NAMALWA (cell line): ENCODE data around the gene SLC2A2.

Experiments used
- DNase-seq: peaks from one replicate; pipeline ENCODE4 v3.0.0-alpha.2; 2015; ENCODE audit warnings: low spot score

SLC2A2 gene

DNA sequence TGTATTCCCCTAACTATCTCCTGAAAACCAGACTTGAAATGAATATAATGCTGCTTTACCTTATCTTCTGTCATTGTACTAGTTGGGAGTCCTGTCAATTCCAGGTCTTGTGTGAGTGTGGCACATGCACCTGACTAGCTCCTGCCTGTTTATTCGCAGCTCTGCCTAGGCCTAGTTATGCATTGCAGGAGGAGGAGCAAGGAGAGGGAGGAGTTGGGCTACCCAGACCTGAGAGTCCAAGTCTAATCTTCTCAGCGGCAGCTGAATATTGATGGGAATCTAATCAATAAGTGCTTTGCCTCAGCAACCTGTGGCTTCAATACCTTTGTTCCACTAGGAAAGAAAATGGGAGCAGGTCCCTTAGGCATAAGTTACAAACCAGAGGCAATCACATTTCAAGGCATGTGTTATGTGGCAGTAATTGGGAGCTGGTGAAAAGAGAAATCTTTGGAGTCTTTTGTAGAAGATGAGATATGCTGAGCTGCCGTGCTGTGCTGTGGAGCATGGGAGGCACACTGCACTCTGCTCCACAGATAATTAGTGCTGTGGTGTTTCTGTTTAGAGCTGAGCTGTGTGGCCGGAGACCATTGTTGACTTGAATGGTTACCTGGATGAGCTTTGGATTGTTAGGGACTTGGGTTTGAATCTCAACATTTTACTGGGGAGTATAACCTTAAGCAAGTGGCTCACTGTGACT is at the start of gene SLC2A2:
SLC2A2 (minus strand) TSS at position 124 of the 697 bp plus-strand sequence; CDS start at position 74, 50 bp downstream.
- no peak for DNase-seq

DNA sequence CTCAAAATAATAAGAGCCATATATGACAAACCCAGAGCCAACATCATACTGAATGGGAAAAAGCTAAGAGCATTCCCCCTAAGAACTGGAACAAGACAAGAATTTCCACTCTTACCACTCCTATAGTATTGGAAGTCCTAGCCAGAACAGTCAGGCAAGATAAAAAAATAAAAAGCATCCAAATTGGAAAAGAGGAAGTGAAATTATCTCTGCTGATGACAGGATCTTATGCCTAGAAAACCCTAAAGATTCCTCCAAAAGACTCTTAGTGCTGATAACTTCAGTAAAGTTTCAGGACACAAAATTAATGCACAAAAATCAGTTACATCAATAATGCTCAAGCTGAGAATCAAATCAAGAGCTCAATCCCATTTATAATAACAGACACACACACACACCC is 45.9 kb upstream of the SLC2A2 start:
- no peak for DNase-seq

DNA sequence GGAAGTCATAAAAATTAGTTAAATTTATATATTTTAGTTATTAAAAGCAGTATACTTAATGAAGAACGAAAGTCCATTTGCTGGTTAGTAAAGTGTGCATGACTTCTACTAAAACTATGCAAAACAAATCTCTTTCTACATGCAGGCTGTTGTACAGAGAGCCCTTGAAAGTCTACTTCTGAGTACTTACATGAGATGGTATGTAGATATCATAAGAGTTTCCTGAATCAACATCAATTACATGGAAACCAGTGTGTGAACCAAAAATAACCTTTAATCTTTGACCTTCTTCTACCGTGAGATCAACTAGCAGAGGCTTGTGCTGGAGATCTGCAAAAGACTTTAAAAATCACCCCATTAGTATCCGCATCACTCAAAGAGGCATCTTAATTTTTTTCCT is 42.1 kb upstream of the SLC2A2 start:
- DNase-seq: no peak

DNA sequence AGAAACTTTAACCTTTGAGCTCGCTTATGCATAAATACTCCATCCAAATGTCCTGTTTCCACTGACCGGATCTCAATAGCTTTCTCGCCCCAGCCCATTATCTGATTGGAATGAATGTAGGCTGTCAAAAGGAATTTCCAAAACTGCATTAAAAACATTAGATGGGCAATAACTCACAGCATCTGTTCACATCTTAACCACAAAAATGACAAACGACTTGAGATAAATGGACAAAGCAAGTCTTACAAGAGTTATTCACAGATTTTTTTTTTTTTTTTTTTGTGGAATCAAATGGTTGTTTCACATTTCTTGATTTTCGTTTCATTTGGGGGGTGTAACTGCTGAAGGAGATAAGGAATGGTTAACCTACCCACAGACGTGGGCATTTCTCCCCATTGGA is 39.7 kb upstream of the SLC2A2 start:
- DNase-seq: no peak

DNA sequence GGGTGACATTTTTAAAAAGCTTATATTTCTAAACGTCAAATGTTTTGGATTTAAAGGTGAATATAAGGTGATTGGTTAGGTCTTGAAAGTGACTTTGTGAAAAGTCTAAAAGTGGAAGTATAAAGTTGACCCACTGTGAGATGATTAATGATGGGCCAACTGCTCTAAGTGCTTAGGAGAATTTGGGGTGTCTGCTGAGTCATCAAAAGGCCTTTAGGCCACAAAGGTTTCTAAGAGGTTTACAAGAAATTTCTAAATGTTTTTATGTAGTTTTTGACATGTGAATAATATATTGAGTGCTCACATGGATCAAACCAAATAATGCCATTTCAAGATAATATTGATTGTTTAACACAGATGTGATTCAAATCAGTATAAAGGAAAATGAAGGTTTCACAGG is 39.2 kb upstream of the SLC2A2 start:
- DNase-seq: no peak

DNA sequence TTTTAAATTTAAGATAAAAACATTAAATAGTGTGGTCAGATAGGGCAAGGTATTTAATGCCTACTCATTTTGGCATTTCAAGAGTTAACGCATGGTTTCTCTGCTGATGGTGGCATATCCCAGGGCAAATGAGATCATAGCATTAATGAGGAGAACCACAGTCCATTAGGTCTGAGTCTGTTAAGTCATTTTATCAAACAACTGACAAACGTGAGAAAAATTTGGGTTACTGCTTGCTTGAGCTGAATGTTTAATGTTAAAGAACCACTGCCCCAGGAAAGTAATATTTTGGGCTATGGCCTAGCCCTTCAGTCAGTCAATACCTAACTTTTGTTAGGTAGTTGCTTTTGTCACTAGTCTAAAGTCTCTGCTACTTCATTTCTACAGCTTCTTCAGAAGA is 37.9 kb upstream of the SLC2A2 start:
- DNase-seq: no peak

DNA sequence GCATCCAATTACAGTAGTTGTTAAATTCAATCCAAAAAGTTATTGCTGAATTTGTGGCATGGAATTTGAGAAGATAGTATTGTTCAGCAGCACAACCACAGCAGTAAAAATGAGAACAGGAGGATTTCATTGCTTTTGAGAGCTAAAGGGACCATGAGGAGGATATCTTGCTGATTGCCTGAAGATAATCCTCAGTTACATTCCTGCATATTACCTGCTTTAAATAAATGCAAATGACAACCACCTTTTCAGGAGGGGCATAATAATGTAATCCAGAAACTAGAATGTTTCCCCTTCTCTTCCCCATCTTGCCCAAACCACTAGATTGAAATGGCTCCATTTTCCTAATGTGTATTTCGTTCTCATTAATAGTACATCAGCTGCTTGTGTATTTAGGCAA is 35.2 kb upstream of the SLC2A2 start:
- no peak for DNase-seq

DNA sequence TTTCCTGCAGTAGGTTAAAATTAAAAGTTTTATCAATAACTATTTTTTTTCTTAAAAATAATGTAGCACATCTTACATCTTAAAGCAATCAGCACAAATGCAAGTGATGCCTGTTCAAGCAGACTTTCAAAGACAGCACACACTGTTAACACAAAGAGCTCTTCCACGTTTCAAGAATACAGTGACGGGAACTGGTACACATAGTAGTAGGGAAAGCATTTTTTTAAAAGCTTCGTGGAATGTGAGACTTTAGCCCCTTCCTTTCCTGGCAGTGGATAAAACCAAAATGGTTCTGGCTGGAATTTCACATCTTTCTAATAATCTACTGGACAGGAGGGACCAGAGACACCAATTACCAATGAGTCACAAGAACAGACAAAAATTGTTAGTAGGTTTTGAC is 33.5 kb upstream of the SLC2A2 start:
- DNase-seq: no peak

DNA sequence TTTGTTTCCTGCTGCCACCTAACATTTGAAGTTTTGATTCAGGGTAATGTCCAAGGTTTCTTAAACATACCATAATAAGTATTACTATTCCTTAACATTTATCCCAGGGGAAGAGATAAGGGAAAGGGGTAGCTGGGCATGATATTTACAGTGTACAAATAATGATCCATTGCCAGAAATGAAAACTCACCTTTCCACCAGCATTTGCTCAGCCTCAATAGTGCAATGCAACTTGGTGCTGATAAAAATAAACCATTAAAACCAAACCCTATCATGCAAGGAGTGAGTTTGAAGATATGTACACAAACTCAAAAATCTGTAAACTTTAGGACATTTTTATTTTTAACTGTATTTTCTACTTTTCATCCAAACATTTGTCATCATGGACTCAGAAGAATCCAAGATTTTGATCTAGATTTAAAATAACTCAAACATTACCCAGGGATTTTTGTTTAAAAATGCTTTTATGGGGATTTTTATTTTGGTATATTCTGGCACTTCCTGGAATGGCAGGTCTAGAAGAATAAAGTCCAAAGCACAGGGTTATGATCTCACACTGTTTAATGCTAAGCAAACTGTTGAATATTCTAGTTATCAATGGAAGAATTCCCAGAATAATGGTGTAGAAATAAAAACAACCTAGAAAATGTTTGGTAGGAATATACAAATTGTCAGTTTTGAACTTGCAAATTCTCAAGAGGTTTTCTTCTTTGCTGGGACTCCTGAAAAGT is 32.5 kb upstream of the SLC2A2 start:
- no peak for DNase-seq

DNA sequence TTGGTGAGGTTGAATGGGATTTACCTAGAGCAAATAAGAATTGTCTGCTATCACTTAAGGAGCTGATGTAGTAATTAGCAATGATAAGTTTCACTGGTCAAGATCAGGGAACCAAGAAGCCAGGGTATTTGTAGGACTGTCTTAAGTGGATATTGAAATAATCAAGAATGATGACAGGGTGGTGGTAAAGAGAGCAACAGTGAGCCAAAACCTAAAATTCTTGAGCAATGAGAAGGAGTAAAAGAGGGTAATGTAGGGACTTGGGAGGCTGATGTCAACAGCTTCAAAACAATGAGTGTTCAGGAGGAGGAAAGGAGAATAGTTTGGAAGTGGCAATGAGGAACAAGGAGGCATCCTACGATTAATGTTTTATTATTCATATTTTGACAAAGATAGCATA is 31.5 kb upstream of the SLC2A2 start:
- no peak for DNase-seq

DNA sequence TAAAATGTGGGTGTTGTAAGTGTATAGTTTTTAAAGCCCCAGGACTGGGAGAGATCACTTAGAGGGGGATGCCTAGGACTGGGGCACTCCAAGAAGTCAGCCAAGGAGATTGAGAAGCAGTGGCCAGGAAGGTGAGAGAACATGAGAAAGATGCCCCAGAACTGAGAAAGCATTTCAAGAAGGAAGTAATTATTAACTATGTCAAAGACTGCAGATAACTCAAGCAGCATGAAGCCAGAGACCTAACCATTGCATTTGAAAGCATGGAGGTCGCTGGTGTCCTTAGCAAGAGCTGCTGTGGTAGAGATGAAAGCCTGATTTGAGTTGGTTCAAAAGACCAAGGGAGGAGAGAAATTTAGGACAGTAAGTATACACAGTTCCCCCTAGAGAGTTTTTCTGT is 30.6 kb upstream of the SLC2A2 start:
- DNase-seq: no peak

DNA sequence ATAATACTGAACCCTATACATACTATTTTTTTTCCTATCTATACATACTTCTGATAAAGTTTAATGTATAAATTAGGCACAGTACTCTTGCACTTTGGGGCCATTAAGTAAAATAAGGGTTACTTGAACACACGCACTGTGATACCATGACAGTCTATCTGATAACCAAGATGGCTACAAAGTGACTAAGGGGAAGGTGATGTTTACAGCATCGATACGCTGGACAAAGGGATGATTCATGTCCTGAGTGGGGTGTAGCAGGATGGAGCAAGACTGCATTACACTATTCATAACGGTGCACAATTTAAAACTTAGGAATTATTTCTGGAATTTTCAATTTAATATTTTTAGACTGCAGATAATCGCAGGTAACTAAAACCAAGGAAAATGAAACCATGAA is 30.0 kb upstream of the SLC2A2 start:
- no peak for DNase-seq

DNA sequence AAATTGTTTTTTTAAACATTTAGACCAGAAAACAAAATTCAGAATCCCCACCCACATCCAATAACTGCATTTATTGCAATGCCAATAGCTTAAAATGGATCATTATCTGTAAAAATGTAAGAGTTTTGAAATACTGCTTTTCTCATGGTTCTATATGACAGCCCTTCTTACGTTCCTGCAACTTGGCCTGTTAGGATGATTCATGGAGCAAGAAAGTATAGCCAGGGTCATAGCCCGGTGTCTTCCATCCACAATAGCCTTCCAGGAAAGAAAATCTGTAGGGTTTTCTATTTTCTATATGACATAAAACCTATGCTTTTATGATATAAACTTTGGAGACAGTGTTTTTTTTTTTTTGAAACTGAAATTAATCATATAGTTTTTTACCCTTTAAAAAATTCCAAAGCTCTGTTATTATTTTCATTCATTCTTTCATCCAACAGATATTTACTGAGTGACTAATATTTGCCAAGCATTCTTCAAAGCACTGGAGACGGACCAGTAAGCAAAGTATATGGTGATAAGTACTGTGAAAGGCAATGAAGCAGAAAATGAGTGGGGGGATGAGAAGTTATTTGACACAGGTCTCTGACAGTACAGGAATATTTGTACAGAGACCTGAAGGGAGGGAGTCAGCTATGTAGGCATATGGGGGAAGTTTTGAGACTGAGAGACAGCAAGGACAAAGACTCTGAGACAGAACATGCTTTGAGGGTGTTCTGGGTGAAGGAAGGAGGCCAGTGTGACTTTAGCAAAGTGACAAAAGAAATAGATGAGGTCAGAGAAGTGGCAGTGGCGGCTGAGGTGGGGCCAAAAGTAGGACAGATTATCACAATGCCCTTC is 29.0 kb upstream of the SLC2A2 start:
- DNase-seq: no peak

DNA sequence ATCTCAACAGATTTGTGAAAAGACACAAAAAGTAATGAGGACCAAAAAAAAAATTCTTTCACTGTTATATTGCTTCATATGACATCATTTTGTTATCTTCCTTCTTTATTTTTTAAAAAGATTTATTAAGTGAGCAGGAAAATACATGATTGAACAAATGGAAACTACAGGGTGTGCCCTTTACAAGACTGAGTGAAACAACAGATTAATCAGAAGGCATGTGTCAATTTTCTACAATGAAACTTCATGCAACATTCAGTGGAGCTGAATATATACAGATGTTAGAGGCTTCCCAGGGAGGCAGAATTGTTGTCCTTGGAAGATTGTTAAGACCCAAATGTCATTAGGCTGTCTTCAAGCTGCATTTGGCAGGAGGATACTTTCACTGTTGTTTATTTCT is 28.4 kb upstream of the SLC2A2 start:
- no peak for DNase-seq

DNA sequence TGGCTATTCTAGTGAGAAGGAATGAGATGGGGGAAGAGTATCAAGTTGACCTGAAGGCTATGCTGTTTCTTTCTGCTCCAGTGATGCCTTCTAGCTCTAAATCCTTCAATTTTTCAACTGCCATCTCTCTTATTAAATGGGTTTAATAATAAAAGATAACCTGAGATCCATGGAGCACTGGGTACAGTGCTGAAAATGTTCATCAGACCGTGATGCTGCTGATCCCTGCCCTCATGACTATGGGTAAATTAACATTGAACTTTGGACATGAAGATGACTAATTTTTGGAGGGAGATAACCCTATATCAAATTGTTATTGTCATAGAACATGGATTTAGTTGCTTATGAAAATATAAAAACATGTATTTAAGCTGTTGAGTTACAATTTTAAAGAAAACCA is 27.7 kb upstream of the SLC2A2 start:
- no peak for DNase-seq

DNA sequence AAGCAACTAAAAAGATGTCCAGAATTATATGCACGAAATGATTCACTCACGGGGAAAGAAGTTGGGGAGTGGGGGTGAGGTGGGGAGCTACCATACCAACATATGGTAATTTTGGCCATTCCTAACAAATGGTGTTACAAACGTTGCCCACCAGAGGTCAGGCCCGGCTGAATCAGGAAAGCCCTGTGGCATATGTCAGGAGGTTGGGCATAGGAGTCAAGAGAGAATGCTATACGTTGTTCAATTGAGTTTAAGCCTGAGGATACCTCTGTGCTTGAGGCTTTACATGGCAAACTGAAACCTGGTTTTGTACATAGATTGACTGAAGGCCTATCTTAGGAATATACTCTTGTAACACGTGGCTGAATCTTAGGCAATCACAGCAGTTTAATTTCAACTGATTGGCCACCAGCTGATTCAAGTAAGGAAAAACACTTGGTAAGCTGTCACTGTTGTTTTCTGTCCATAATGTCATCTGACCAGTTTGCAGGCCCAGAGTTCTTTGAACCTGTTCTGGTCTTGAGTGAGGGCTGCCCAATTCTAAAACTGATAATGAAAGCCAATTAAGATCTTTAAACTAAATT is 23.4 kb upstream of the SLC2A2 start:
- DNase-seq: peak; percentile 57

DNA sequence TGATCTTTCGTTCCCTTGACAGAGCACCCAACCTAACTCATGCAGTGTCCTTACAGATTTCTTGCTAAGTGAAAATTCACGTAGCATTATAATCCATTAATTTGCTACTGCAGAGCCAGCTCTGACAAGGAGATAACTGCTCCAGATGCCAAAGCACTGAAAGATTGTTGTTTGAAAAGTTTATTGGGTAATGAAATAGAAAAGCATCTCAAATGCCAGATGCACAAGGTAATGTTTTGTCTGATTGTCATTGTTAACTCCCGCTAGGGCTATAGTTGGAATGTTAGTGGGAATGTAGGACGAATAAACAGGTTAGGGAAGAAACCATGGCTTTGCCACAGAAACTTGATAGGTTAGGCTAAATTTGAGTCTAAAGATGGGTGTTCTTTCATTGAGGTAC is 20.2 kb upstream of the SLC2A2 start:
- no peak for DNase-seq

DNA sequence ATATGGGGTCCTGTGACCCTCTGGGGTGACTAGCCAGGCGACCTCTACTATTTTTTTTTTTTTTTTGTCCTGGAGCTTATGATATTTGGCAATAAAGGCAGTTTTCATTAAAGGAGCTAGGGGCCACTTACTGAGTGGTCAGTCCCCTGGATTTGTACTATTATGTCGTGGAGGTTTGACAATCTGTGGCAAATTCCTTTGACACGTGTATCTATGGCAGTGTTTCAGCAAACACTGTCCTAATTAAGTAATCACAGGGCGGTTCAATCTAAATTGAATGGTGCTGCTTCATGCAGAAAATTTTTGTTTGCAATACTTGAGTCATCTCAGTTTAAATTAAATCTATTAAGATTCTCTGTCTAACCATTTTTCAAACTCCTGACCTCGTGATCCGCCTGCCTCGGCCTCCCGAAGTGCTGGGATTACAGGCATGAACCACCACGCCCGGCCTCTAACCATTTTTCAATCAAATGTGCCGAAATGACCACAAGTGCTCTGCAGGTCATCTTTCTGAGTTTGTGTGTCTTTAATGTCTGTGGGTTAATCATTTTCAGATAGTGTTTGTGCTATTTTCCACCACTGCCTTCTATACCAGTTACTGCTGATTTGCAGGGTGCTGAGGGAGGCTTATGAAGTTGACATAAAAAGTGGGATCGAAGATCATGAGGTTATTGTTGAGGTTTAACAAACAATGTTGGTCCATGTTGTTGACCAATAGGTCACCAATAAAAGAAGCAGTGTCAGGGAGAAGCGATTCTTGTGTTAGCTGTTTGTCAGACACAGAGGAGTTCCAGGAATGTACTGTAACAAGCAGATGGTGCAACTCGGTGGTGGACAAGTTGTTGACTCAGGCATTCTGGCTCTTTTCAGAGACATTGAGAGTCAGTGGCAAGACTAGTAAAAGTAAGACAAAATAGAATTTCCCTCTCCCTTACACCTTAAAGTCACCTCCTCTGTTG is 18.6 kb upstream of the SLC2A2 start:
- no peak for DNase-seq

DNA sequence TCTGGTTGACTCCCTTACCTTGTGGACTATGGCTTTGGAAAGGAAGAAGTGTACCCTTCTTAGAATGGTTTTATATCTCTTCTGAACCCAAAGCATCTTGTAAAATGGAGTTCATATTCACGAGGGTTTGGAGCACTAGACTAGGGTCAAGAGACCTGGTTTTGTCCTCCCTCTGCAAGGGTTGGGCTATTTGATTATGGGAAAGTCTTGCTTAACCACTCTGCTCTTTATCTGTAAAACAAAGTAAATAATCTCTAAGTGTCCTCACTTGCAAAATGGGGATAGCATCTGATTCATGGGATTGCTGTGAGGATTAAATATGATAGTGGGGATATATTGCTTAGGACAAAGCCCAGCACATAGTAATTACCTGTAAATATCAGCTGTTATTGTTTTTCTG is 17.9 kb upstream of the SLC2A2 start:
- DNase-seq: no peak

DNA sequence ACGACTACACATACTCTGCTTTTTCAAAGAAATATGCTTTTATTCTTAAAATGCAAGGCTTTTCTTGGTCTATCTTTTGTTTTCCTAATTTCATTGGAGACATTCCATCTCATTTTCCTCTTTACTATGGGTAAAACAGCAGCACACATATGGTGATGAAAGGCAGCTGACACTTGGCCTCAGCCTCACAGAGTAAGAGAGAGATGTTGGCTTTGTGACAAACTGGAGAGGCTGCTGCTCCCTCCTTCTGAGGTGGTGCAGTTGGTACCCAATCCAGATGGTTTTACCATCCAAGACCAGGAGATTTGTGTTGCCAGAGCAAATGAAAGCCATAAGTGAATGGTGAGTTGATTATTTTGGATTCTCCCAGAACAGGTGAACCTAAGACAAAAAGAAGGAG is 13.2 kb upstream of the SLC2A2 start:
- DNase-seq: no peak

DNA sequence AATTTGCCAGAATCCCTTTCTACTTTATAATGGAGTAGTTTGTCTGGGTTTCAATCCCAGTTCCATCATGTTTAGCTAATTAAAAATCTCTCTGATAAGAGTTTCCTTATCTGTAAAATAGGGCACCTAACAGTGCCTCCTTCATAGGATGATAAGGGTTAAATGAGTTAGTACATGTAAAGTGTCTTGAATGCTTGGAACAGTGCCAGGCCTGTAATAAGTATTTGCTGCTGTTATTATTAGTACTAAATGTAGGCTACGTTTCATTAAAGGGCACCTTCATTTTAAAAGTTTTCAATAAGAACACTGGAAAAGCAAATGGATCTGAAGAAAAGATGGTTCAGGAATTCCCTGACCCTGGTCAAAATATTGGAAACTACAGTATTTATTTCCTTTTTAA is 11.8 kb upstream of the SLC2A2 start:
- no peak for DNase-seq
